Heart right ventricle (tissue), 16 donors: Measurements from ENCODE around the gene SCGB1A1. TPM values are rescaled to one million over a fixed set of nuclear protein-coding genes. Genes with fewer than 3 reads are reported as not detected.

Experiments
- ATAC-seq, 8 donors: fragments of 200-7000 bp; cut with Tn5 transposase; one replicate each; pipeline ENCODE4 v1.9.1; 2020; ENCODE audit warnings: mild to moderate bottlenecking in 8 of 8, moderate library complexity in 8 of 8, moderate number of reproducible peaks in 1 of 8
- DNase-seq, 2 donors: peaks; one replicate each; pipeline ENCODE4 v3.0.0-alpha.2; 2020
- H3K27ac ChIP-seq, 10 donors: fragments of 200-600 bp; sonication (generic) in 2 of 10; one replicate each; pipeline versions ENCODE4 v1.5.0 to v1.8.0; 2020 to 2022; ENCODE audit warnings: mild to moderate bottlenecking in 3 of 10
- H3K27me3 ChIP-seq, 7 donors: fragments of 200-600 bp; one replicate each; pipeline ENCODE4 v1.8.0; 2021 to 2022; ENCODE audit warnings: mild to moderate bottlenecking in 2 of 7
- H3K36me3 ChIP-seq, 9 donors: fragments of 200-600 bp; sonication (generic) in 1 of 9; one replicate each; pipeline versions ENCODE4 v1.5.0 to v1.8.0; 2020 to 2022; ENCODE audit warnings: mild to moderate bottlenecking in 2 of 9
- H3K4me1 ChIP-seq, 9 donors: fragments of 200-600 bp; sonication (generic) in 1 of 9; one replicate each; pipeline versions ENCODE4 v1.5.0 to v1.8.0; 2020 to 2022; ENCODE audit warnings: mild to moderate bottlenecking in 4 of 9
- H3K4me3 ChIP-seq, 10 donors: fragments of 200-600 bp; sonication (generic) in 2 of 10; one replicate each; pipeline versions ENCODE4 v1.5.0 to v1.8.0; 2020 to 2022; ENCODE audit warnings: mild to moderate bottlenecking in 7 of 10, moderate library complexity in 2 of 10
- H3K9me3 ChIP-seq, 11 donors: fragments of 200-600 bp in 10 of 11; sonication (generic) in 2 of 11; one replicate each; pipeline versions ENCODE4 v1.5.0 to v1.8.0; 2013 to 2022; ENCODE audit warnings: mild to moderate bottlenecking in 2 of 11, control low read depth in 1 of 11, moderate library complexity in 1 of 11
- WGBS, 2 donors: extraction: QIAGEN DNeasy Blood & Tissue Kit; methylation state at CpG; one replicate each; pipeline ENCODE4 v1.1.7; 2013; ENCODE audit warnings: inconsistent platforms in 1 of 2; 5-methylcytosine and 5-hydroxymethylcytosine counted together
- intact Hi-C, 10 donors: fragments of 100-400 bp; cut with DNase I; formaldehyde crosslinking; loops; one replicate each; pipeline versions ENCODE4 v1.11.1 to v1.14.2; 2022
- long read RNA-seq, 3 donors: library from polyadenylated mRNA; unstranded; transcript quantifications; one replicate each; pipeline ENCODE4 v2.0.0, GENCODE V29; 2020 to 2021
- polyA plus RNA-seq, 2 donors: library from polyadenylated mRNA; stranded (reverse); fragments of 200-250 nt; gene quantifications; one replicate each; pipeline ENCODE4 v1.2.3, GENCODE V29; 2013
- total RNA-seq, 10 donors: library from RNA; stranded (reverse); fragmentation: NEBNext Ultra II Directional in 3 of 10; extraction: Animal tissue kit (Norgen Biotek cat#: 25700) in 3 of 10; gene quantifications; one replicate each; pipeline versions ENCODE4 v1.2.1 to v1.2.4, GENCODE V29; 2021 to 2023
- TF ChIP-seq, protein P1 (sequence below), 9 donors: fragments of 200-600 bp; sonication (generic) in 2 of 9; IDR thresholded peaks; one replicate each; pipeline versions ENCODE4 v1.5.0 to v1.8.0; 2021 to 2022; ENCODE audit warnings: antibody characterized with exemption in 9 of 9, mild to moderate bottlenecking in 5 of 9, moderate library complexity in 1 of 9
- donor health status: Arrhythmogenic right ventricular cardiomyopathy.
- donor health status: ischemic (EF 13 %, LVEDD 7.1; RV severe dilation, severe dysfunction).
- donor health status: healthy with polysubstance abuse.
- donor health status: DM: no; HTN: yes; CAD: no.
- donor health status: DM: no; HTN: no; CAD: no.
- donor health status: ischemic (EF 25% LVEDD 6.9; RV normal size, moderate dysfunction).
- donor health status: ischemic (EF 25% LVEDD 5.7; RV mildly dilated, moderate dysfunction).
- donor health status: healthy.
- donor health status: DM: yes; HTN: yes; CAD: no.
- donor health status: Ischemic cardiomyopathy.
- donor health status: ischemic (EF 35%, LVEDD 5.7; RV mildly dilated, moderate dysfunction).
- donor health status: nonischemic (EF 11% LVEDD 7.7; RV severe dilation, severe dysfunction).
- donor health status: DM: yes; HTN: yes; CAD: no.
- donor health status: PGD.
- donor health status: ischemic (EF 29% LVEDD 5.4; RV normal size, mild dysfunction).
- donor health status: nonischemic (EF 23%, LVEDD 6.1; RV moderate dilation, normal function).

The SCGB1A1 gene, protein sequence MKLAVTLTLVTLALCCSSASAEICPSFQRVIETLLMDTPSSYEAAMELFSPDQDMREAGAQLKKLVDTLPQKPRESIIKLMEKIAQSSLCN
- total RNA-seq (not detected), polyA plus RNA-seq (under 1 TPM in 1 of 2 donors, not detected in 1; 0.20 TPM)
- long read RNA-seq, donor 1, result 0 reads
- long read RNA-seq, donor 2, result 0 reads
- long read RNA-seq, donor 3, result 0 reads

DNA sequence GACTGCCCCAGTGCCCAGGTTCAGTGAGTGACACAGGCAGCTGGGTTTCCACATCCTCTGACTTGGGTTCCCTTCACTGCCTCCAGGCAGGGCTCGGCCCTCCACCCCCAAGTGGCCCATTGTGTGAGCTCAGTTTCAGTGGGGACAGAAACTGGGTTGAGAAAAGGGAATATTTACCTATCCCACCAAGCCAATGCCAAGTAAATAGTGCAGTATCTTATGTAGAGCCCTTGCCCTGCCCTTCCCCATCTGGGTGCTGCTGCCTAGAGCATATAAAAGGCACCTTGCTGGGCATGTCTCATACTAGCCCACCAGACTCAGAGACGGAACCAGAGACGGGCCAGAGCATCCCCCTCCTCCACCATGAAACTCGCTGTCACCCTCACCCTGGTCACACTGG, at the start of gene SCGB1A1:
Gene SCGB1A1 (plus strand): TSS at position 301 of the 400 bp plus-strand sequence. CDS start 63 bp downstream, at position 364.
- intact Hi-C loops, result loop anchor here in 1 of 10 donors (10.0 kb wide), 1 partner anchor 446 kb away; no protein-coding TSS in a partner anchor
- Histone ChIP-seq H3K27me3 (no peaks in the 10 kb centered on the region), H3K27ac (peak within 1 kb of the TSS in 9 of 10 donors; percentile 5 to 77 (median 46)), H3K9me3 (no peaks in the 10 kb centered on the region), H3K4me3 (no peak within 1 kb of the TSS), H3K36me3 (no peaks in the 10 kb centered on the region), H3K4me1 (peaks cover 0 to 18% (median 9%) of the 10 kb centered on the region in 9 donors)
- TF ChIP-seq, protein P1, sequence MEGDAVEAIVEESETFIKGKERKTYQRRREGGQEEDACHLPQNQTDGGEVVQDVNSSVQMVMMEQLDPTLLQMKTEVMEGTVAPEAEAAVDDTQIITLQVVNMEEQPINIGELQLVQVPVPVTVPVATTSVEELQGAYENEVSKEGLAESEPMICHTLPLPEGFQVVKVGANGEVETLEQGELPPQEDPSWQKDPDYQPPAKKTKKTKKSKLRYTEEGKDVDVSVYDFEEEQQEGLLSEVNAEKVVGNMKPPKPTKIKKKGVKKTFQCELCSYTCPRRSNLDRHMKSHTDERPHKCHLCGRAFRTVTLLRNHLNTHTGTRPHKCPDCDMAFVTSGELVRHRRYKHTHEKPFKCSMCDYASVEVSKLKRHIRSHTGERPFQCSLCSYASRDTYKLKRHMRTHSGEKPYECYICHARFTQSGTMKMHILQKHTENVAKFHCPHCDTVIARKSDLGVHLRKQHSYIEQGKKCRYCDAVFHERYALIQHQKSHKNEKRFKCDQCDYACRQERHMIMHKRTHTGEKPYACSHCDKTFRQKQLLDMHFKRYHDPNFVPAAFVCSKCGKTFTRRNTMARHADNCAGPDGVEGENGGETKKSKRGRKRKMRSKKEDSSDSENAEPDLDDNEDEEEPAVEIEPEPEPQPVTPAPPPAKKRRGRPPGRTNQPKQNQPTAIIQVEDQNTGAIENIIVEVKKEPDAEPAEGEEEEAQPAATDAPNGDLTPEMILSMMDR (IDR thresholded peaks at IDR 0.05), result no peak
- ATAC-seq (no peak), DNase-seq (no peak)
- 79 to 96% methylated on average over 4 of the region's 4 CpGs for WGBS, 2 donors

DNA sequence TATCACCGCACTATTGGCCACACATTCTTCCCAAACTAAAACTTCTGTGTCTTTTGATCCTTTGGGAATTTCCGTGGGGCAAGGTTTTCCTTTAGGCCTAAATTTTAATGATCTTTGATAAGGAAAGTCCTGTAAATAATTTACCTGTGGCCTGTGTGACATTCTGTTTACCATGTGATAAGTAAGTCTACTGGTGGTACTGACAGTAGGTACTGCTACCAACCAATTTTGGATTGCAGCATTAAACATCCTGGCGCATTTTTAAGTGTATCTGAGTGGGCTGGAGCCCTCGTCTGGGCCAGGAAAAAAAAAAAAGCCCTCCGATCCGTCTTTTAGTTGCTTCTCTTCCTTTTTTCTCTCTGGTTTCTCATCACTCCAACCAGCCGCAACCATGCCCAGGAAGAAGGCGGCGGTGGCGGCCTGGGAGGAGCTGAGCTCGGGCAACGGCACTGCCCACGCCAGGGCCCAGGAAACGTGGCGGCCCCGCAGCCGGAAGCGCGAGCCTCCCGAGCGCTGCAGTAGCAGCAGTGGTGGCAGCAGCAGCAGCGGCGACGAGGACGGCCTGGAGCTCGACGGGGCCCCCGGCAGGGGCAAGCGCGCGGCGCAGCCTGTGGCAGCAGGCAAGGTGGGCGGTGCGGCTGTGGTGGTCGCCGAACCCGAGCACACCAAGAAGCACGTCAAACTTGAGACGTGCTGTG, 47.9 kb upstream of the SCGB1A1 start:
- 62 to 73% methylated on average over 38 of the region's 39 CpGs for WGBS, 2 donors
- TF ChIP-seq, protein P1 (IDR thresholded peaks at IDR 0.05), result no peak
- intact Hi-C loops, result loop anchor here in 2 of 10 donors (10.0 kb wide), 1 partner anchor 196 kb away; no protein-coding TSS in a partner anchor
- Histone ChIP-seq H3K4me3 (peak overlapping the region in 2 of 10 donors; percentile 16 to 30), H3K27ac (peak overlapping the region in 1 of 10 donors; percentile 66), H3K9me3 (peaks cover 0 to 4% (median 0%) of the 10 kb centered on the region in 11 donors), H3K4me1 (peaks cover 0 to 9% (median 0%) of the 10 kb centered on the region in 9 donors), H3K36me3 (no peaks in the 10 kb centered on the region), H3K27me3 (no peaks in the 10 kb centered on the region)
- no peak for ATAC-seq
- peak in 1 of 2 donors; percentile 37 for DNase-seq

DNA sequence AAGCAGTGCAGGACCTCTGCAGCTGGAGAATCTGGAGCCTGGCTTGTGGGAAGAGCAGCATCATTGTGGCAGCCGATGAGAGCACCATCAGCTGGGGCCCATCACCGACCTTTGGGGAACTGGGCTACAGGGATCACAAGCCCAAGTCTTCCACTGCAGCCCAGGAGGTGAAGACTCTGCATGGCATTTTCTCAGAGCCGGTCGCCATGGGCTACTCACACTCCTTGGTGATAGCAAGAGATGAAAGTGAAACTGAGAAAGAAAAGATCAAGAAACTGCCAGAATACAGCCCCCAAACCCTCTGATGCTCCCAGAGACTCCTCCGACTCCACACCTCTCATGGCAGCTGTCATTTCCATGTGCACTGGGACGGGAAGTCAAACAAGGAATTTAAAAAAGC, 46.0 kb upstream of the SCGB1A1 start:
- Histone ChIP-seq H3K27me3 (no peaks in the 10 kb centered on the region), H3K4me1 (peaks cover 0 to 9% (median 0%) of the 10 kb centered on the region in 9 donors), H3K27ac (no peak overlapping the region), H3K9me3 (peaks cover 0 to 4% (median 0%) of the 10 kb centered on the region in 11 donors), H3K36me3 (no peaks in the 10 kb centered on the region), H3K4me3 (no peak overlapping the region)
- TF ChIP-seq, protein P1 (IDR thresholded peaks at IDR 0.05), result no peak
- no peak for ATAC-seq
- intact Hi-C loops, result loop anchor here in 3 of 10 donors (1.0 to 10.0 kb wide), 2 partner anchors 27 to 198 kb away; no protein-coding TSS in a partner anchor
- WGBS, 2 donors, result 88 to 90% methylated on average over 6 of the region's 6 CpGs
- DNase-seq, result no peak

DNA sequence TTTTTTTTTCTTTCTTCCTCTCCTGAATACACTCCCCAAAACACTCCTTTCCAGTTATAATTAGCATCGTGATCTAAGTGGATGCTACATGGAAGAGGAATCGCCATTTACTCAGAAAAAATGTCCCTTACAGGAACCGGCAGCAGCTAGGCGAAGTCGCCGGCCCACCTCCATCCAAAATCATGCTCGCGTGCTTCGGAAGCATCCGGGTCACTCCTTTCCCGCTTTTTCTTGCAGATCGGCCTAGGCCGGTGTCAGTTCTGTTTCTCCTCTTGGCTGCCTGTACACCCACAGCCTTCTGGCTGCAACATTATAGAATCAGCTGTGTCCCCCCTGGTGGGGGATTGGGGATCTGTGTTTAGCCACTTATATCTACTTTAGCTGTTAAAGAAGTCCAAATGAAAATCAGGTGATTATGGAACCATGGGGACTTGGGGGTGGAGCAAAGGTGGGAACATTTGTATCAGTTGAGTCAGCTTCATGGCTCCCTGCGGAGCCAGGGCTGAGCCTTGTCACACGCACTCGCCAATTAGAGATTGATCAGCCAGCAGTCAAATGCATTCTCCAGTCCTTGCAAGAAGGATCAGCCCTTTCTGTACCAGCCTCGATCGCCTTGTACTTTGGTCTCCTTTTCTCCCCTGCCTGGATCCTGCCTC, 45.2 kb upstream of the SCGB1A1 start:
- no peak for ATAC-seq
- TF ChIP-seq, protein P1 (IDR thresholded peaks at IDR 0.05), result no peak

More for the DNA sequence above, 45.2 kb upstream of the SCGB1A1 start:
- H3K27ac ChIP-seq, result no peak overlapping the region
- no peaks in the 10 kb centered on the region for H3K36me3 ChIP-seq
- WGBS, 2 donors, result 94% methylated on average over 18 of the region's 18 CpGs
- H3K27me3 ChIP-seq, result no peaks in the 10 kb centered on the region
- intact Hi-C loops, result loop anchor here in 2 of 10 donors (10.0 kb wide), 1 partner anchor 199 kb away; no protein-coding TSS in a partner anchor
- H3K4me1 ChIP-seq, result peaks cover 0 to 15% (median 0%) of the 10 kb centered on the region in 9 donors
- no peak for DNase-seq
- H3K9me3 ChIP-seq, result peaks cover 0 to 2% (median 0%) of the 10 kb centered on the region in 11 donors
- no peak overlapping the region for H3K4me3 ChIP-seq
